GM18909 (cell line): ENCODE results near the gene RGS3.
"Not testable (repeated sequence)": the region's sequence is repeated elsewhere in the genome, so short reads cannot be mapped to it uniquely, and the experiment has no call there.

Source experiments
- ATAC-seq: cut with Tn5 transposase; IDR thresholded peaks from one replicate; pipeline ENCODE4 v1.9.1; 2021; ENCODE audit warnings: mild to moderate bottlenecking; ENCODE audit not compliant: unreplicated experiment, poor library complexity

The RGS3 gene

GRCh38 chr9:113630386-113631136 is 167.0 kb downstream of the RGS3 start:
- ATAC-seq, result no peak

- no peak for ATAC-seq
Measured at GRCh38 chr9:113631137-113631765, 167.7 kb downstream of the RGS3 start.

GRCh38 chr9:113631871-113632665 is 168.5 kb downstream of the RGS3 start:
- no peak for ATAC-seq

- ATAC-seq, result no peak
Measured at GRCh38 chr9:113632776-113633590, 169.5 kb downstream of the RGS3 start.

GRCh38 chr9:113633782-113634595 is 170.5 kb downstream of the RGS3 start:
- no peak for ATAC-seq

- ATAC-seq, result no peak
Measured at GRCh38 chr9:113634596-113635515, 171.3 kb downstream of the RGS3 start.

- no peak for ATAC-seq
Measured at GRCh38 chr9:113635586-113635985, 172.1 kb downstream of the RGS3 start.

GRCh38 chr9:113636165-113636564 is 172.6 kb downstream of the RGS3 start:
- ATAC-seq, result no peak

GRCh38 chr9:113636693-113637092 is 173.2 kb downstream of the RGS3 start:
- no peak for ATAC-seq

- ATAC-seq, result no peak
Measured at GRCh38 chr9:113638490-113638889, 175.0 kb downstream of the RGS3 start.

- no peak for ATAC-seq
Measured at GRCh38 chr9:113638897-113639296, 175.4 kb downstream of the RGS3 start.

- ATAC-seq, result not testable (repeated sequence)
Measured at GRCh38 chr9:113639411-113639970, 176.0 kb downstream of the RGS3 start.

GRCh38 chr9:113640418-113640817 is 176.9 kb downstream of the RGS3 start:
- no peak for ATAC-seq

GRCh38 chr9:113641100-113641885 is 177.8 kb downstream of the RGS3 start:
- ATAC-seq, result no peak

- no peak for ATAC-seq
Measured at GRCh38 chr9:113644321-113644720, 180.8 kb downstream of the RGS3 start.

- ATAC-seq, result no peak
Measured at GRCh38 chr9:113645227-113645977, 181.9 kb downstream of the RGS3 start.

- ATAC-seq, result no peak
Measured at GRCh38 chr9:113645978-113646253, 182.4 kb downstream of the RGS3 start.
